GM21515 (cell line): ENCODE results near the gene TMEM167A.
"Not testable (repeated sequence)": the region's sequence is repeated elsewhere in the genome, so short reads cannot be mapped to it uniquely, and the experiment has no call there.

Source experiments
- ATAC-seq: cut with Tn5 transposase; IDR thresholded peaks from one replicate; pipeline ENCODE4 v1.9.1; 2021; ENCODE audit not compliant: unreplicated experiment

TMEM167A gene

DNA sequence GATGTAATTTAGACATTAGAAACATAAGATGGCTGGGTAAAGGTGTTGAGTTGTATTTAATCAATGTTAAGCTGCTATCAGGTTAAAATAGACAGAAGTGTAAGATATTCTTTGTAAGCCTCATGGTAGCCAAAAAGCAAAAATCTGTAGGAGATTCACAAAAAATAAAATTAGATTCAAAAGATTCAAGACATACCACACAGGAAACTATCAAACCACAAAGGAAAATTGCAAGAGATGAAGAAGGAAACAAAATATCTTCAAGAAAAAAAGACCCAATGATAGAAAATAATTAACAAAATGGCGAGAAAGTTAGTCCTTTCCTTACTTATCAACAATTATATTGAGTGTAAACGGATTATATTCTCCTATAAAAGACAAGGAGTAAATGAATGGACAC lies 15.4 kb upstream of the TMEM167A start:
- no peak for ATAC-seq

DNA sequence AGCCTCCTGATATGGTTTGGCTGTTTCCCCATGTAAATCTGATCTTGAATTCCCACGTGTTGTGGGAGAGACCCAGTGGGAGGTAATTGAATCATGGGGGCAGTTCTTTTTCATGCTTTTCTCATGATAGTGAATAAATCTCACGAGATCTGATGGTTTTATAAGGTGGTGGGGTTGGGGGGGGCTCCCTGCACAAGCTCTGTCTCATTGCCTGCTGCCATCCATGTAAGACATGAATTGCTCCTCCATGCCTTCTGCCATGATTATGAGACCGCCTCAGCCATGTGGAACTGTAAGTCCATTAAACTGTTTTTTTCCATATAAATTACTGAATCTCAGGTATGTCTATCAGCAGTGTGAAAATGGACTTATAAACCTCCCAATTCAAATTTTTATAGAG lies 13.0 kb upstream of the TMEM167A start:
- ATAC-seq: no peak

- no peak for ATAC-seq
Observed at GRCh38 chr5:83085106-83085505, 7.9 kb upstream of the TMEM167A start.

- no peak for ATAC-seq
Observed at GRCh38 chr5:83084336-83084735, 7.1 kb upstream of the TMEM167A start.

GRCh38 chr5:83082750-83083149 lies 5.6 kb upstream of the TMEM167A start:
- no peak for ATAC-seq

- peak; percentile 4 for ATAC-seq
Observed at GRCh38 chr5:83077662-83078261, 568 bp upstream of the TMEM167A start.

DNA sequence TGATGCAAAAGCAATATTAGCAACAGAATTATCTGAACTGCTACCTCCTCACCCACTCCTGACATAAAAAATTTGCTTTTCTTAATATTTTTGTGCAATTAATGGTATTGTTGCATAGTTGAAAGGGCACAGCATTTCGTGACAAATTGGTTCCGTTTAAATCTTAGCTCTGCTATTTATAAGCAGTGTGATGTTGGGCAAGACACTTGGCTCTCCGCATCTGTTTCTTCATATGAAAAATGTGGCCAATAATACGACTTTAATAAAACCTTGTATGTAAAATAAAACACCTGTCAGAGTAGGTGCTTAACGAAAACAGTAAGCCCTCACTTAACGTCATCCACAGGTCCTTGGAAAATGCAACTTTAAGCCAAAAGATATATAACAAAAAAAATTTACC lies 4.2 kb downstream of the TMEM167A start:
- no peak for ATAC-seq

DNA sequence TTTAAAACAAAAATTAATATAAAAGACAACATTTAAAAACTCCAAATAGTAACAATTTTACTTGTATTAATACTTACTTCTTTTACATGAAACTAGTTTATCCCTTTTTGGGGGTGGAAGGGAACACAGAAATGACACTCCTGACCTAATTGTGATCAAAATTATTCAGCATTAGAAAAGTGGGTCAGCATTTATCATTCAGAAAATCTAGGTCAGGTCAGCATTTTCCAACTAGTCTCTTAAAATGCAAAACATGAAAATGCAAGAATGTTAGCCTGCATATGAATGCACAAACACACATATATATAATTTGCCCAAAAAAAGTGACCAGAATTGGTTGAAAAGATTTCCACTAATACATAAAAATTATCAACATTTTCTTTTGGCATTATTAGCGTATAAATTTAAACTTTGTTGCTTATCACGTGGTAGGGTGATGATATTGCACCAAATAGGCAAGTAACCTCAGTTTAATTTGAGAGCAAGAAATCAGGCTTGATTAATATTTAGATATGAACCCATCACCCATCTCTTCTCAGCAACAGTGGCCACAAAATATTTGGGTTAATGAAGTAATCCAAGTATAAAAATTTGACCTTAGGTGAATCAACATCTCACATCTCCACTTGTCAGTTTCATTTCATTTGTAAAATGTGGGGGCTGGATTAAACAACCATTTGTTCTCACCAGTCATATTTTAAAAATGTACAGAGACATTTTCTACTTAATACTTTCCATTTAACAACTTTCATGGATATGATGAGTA lies 5.7 kb downstream of the TMEM167A start:
- ATAC-seq: no peak

- ATAC-seq: no peak
Observed at GRCh38 chr5:83069096-83069799, 7.9 kb downstream of the TMEM167A start.

GRCh38 chr5:83067377-83067776 lies 9.8 kb downstream of the TMEM167A start:
- ATAC-seq: not testable (repeated sequence)

DNA sequence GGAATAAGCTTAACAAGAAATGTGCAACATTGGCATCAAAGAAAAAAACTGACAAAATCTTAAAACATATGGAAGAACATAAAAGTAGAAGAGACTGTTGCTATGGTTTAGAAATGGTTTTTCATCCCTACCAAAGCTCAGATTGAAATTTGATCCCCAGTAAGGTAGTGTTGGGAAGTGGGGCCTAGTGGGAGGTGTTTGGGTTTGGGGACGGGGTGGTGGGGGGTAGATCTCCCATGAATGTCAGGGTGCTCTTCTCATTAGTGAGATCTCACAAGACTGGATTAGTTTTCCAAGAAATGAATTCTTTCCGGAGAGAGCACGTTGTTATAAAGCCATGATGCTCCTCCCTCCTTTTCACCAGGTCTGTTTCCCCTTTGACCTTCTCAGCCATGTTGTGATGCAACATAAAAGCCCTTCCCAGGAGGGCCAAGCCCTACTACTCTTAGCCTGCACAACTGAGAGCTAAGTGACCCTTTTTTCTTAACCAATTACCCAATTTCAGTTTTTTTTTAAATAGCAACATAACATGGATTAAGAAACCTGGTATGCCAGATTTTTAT lies 10.6 kb downstream of the TMEM167A start:
- no peak for ATAC-seq

- no peak for ATAC-seq
Observed at GRCh38 chr5:83059341-83059740, 17.9 kb downstream of the TMEM167A start.

DNA sequence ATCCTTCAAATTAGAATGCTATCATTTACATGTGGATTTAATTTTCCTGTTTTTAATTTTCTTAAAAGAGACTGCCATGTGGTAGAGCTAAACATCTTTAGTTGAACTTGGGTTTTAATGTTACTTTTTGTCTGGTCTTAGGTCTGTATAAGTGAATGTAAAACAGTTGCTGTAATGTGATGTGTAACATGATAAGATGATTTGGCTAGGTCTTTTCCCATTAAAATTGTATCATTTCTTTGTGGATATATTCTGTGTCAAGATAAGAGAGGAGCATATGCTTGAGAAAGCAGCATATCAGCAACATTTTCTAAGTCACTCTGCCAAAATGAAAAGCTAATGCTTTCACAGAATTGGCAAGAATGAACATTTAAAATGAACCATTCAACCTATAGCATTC lies 18.5 kb downstream of the TMEM167A start:
- no peak for ATAC-seq

DNA sequence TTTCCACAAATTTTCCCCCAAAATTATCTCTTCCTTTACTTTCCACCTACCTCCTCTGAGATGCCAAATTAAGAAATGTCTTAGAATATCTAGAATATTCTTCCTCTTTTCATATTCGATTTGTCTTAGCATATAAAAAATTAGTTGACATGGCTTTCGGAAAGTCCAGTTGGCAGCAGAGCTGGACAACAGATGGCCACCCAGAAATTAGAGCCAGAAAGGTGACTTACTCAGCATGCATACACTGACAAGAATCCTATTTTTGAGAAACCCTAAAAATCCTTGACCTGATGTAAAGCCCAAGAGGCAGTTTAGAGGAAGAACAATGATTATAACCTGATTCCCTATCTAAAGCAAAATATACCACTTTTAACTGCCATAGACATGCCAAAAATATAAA lies 22.0 kb downstream of the TMEM167A start:
- no peak for ATAC-seq

- ATAC-seq: no peak
Observed at GRCh38 chr5:83050723-83051340, 26.4 kb downstream of the TMEM167A start.

DNA sequence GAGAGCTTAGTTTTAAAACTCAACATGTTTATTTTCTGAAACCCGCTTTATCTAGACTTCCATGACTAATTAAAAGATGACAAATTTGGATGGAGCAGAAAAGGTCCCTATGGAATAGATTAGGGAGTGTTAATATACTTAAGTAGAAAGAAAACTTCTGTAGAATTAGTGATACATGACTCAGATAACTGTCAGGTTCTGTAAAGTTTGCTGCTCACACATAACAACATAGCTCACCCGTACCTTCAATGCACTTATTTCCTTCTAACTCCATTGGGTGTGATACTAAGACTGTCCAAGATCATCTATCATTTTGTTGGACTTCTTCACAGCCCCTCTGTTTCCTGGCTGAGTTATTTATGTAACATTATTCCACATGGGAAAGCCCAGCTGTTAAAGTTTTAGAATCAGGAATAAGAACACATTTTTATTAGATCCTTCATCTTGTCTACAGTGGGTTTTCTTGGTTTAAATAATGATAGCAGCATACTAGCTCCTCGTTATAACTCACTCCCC lies 27.8 kb downstream of the TMEM167A start:
- ATAC-seq: no peak

- ATAC-seq: no peak
Observed at GRCh38 chr5:83048811-83049210, 28.4 kb downstream of the TMEM167A start.

DNA sequence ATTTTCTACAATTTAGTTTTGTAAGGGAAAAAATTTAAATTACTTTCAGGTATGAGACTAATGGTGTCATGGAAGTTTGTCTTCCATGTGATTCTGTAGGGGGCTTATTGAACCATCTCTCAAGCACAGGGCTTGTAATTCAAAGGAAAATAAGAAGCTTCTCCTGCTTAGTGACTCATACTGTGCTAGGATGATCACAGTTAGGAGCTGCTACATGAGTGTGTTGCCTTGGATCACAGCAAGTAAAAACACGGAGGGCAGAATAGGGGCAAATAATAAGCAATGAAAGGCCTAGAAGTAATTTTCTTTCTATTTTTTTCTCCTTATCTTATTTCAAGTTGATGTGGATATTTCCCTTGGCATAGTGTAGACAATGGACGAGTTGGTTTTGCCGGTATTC lies 28.9 kb downstream of the TMEM167A start:
- no peak for ATAC-seq

DNA sequence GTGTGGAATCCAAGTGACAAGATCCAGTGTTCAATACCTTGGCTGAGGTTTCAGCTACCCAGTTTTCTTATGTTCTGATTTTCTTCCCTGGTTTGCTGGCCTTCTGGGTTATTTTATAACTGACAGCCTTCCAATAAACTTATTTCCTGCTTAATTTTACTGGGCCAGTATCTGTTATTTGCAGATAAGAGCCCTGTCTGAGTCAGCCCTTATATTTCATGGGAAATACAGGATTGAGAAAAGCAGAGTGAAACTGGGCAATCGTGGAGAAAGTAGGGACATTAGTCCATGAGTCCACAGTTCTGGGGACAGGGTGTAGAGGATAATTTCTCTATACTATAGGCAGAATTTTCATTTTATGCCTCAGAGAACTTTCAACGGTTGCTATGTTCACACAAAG lies 32.3 kb downstream of the TMEM167A start:
- ATAC-seq: no peak

- no peak for ATAC-seq
Observed at GRCh38 chr5:83042507-83042906, 34.7 kb downstream of the TMEM167A start.

DNA sequence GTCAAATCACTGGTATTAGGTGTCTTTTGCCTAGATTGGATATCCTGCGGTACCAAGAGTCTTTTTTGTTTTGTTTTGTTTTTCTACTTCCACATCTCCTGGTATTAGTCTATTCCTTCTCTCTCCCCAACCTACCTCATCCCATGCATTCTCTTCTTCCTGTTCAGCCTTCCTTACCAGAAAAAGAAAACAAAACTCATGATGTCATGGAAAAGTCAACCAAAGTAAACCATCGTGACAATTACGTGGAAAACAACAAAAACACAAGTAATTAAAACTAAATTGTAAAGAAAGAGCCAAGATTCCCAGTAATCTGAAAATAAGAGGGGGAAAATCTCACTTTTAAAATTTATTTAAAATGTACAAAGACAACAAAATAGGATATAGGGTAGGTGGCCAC lies 38.3 kb downstream of the TMEM167A start:
- no peak for ATAC-seq
